ENCODE data around the gene CLDN19. TPM values are rescaled to one million over a fixed set of nuclear protein-coding genes. Genes with fewer than 3 reads are reported as not detected.

CLDN19 gene
- total RNA-seq, 1 experiment from 2014 or later, result not detected

DNA sequence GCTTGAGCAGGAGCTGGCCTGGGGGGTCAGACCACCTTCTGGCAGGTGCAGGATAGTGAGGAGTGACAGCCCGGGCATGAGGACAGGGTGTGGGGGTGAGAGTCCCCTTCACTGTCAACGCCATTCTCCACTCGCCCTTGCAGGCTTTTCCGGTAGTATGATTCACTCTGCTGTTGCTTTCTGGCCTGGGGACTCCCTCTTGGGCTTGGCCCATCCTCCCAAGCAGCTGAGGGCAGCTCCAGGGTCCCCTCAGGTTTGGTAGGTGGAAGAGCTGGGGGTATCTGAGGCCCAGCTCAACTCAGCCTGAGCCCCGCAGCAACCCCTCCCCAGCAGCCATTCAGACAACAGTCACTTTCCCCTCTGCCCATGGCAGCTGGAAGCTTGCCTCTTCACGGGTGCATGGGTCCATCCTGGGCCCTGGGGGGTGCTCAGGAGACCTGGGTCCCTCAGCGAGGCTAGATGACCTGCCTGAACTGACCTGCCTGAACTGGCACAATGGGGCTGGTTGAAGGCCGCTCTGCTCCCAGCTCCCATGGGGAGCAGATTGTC lies 1.3 kb downstream of the CLDN19 start:
- TF ChIP-seq ZFX (IDR thresholded peaks at IDR 0.05) (no peak), SIN3A (IDR thresholded peaks at IDR 0.05; ENCODE audit: low read depth) (no peak), TCF7L2 (IDR thresholded peaks at IDR 0.05; ENCODE audit: borderline replicate concordance, extremely low read depth, insufficient read depth, insufficient read length) (no peak), YY1 (IDR thresholded peaks at IDR 0.05; ENCODE audit: extremely low read depth, insufficient replicate concordance, low read depth, low read length) (no peak), EZH2 (IDR thresholded peaks at IDR 0.05) (no peak), ZNF274 (IDR thresholded peaks at IDR 0.05; ENCODE audit: low read depth, low read length) (no peak), JUND (IDR thresholded peaks at IDR 0.05) (no peak)
- TF ChIP-seq, protein P1, sequence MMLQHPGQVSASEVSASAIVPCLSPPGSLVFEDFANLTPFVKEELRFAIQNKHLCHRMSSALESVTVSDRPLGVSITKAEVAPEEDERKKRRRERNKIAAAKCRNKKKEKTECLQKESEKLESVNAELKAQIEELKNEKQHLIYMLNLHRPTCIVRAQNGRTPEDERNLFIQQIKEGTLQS (IDR thresholded peaks at IDR 0.05), result no peak

DNA sequence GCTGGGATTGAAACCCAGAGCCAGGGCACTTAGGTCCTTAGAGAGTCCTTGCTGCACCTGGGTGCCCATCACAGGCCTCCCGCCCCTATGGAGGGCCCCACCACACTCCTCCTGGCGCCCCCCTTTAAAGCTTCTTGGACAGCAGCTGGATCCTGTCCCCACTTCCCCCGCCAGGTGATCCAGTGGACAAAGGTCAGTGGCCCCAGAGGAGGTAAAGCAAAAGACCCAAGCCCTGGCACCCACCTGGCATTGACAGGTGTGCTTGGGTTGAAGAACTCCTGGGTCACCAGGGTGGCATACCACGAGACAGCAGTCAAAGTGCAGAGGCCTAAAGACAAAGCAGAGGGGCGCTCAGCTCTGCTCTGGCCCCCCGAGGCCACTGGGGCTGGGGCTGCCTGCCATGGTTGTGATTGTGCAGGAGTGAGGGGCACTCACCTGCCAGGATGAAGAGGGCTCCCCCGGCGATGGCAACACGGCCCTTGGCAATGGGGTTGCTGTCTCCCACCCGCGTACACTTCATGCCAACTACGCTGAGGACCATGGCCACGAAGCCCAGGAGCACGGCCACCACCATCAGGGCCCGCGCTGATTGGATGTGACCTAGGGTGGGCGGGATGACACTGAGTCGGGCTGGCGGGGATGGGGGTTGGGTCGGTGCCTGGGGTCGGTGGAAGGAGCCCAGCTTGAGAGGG lies 1.9 kb downstream of the CLDN19 start:
- no peak overlapping the region for H3K4me3 ChIP-seq (replicated peaks in 1 of 2; ENCODE audit: low read depth in 1 of 2, low read length in 2 of 2)
- no peak overlapping the region for H3K9ac ChIP-seq (ENCODE audit: low read length)
- no peaks in the 10 kb centered on the region for H3K36me3 ChIP-seq (ENCODE audit: control insufficient read depth in 1 of 2, insufficient read depth in 2 of 2, low read length in 2 of 2)
- BruUV-seq (replicated peaks), result no TSS peak
- no peaks in the 10 kb centered on the region for H4K20me1 ChIP-seq (ENCODE audit: insufficient read depth)
- POLR2A ChIA-PET, result no interaction called here
- TF ChIP-seq POLR2AphosphoS5 (IDR thresholded peaks at IDR 0.05; ENCODE audit: low read depth, low read length) (no peak), EZH2phosphoT487 (IDR thresholded peaks at IDR 0.05; ENCODE audit: borderline replicate concordance) (no peak), CBX3 (IDR thresholded peaks at IDR 0.05; ENCODE audit: low read depth) (no peak), TCF7L2 (IDR thresholded peaks at IDR 0.05; ENCODE audit: borderline replicate concordance, extremely low read depth, insufficient read depth, insufficient read length) (no peak), ZNF274 (IDR thresholded peaks at IDR 0.05; ENCODE audit: low read depth, low read length) (no peak), ELF1 (IDR thresholded peaks at IDR 0.05; ENCODE audit: borderline replicate concordance, low read depth) (no peak)
- TF ChIP-seq, protein P2, sequence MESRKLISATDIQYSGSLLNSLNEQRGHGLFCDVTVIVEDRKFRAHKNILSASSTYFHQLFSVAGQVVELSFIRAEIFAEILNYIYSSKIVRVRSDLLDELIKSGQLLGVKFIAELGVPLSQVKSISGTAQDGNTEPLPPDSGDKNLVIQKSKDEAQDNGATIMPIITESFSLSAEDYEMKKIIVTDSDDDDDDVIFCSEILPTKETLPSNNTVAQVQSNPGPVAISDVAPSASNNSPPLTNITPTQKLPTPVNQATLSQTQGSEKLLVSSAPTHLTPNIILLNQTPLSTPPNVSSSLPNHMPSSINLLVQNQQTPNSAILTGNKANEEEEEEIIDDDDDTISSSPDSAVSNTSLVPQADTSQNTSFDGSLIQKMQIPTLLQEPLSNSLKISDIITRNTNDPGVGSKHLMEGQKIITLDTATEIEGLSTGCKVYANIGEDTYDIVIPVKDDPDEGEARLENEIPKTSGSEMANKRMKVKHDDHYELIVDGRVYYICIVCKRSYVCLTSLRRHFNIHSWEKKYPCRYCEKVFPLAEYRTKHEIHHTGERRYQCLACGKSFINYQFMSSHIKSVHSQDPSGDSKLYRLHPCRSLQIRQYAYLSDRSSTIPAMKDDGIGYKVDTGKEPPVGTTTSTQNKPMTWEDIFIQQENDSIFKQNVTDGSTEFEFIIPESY (IDR thresholded peaks at IDR 0.05; ENCODE audit: extremely low read depth, insufficient replicate concordance, low read length), result no peak
- TF ChIP-seq, protein P3, sequence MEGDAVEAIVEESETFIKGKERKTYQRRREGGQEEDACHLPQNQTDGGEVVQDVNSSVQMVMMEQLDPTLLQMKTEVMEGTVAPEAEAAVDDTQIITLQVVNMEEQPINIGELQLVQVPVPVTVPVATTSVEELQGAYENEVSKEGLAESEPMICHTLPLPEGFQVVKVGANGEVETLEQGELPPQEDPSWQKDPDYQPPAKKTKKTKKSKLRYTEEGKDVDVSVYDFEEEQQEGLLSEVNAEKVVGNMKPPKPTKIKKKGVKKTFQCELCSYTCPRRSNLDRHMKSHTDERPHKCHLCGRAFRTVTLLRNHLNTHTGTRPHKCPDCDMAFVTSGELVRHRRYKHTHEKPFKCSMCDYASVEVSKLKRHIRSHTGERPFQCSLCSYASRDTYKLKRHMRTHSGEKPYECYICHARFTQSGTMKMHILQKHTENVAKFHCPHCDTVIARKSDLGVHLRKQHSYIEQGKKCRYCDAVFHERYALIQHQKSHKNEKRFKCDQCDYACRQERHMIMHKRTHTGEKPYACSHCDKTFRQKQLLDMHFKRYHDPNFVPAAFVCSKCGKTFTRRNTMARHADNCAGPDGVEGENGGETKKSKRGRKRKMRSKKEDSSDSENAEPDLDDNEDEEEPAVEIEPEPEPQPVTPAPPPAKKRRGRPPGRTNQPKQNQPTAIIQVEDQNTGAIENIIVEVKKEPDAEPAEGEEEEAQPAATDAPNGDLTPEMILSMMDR (IDR thresholded peaks at IDR 0.05 in 2 of 3, conservative IDR thresholded peaks at IDR 0.05 in 1 of 3; ENCODE audit: borderline replicate concordance in 1 of 3, insufficient read depth in 1 of 3, low read depth in 2 of 3, low read length in 2 of 3), result no peak
- H3K27me3 ChIP-seq (ENCODE audit: insufficient read depth, low read length), result no peaks in the 10 kb centered on the region
- no peaks in the 10 kb centered on the region for H3K9me3 ChIP-seq (ENCODE audit: control insufficient read depth in 1 of 2, insufficient read depth in 1 of 2, low read depth in 1 of 2, low read length in 2 of 2)
- DNase-seq (ENCODE audit: low read depth, low spot score), result no peak
- peaks cover 0 to 6% of the 10 kb centered on the region in 2 experiments; a peak in 3 of 4 replicates for H3K4me1 ChIP-seq (ENCODE audit: control insufficient read depth in 1 of 2, insufficient read depth in 2 of 2, low read length in 2 of 2)
- intact Hi-C loops (cut with micrococcal nuclease), result loop anchor here (10.0 kb wide), 2 partner anchors 393 to 563 kb away; no protein-coding TSS in a partner anchor
- no peak for ATAC-seq
- no peak overlapping the region for H2AFZ ChIP-seq (ENCODE audit: low read depth, low read length, poor library complexity, severe bottlenecking)
- H3K4me2 ChIP-seq (ENCODE audit: low read length), result no peak overlapping the region
- RAD21 ChIA-PET (ENCODE audit: low non-redundant PET in 1 of 2, low total read pairs in 2 of 2, uncharacterized antibody in 2 of 2, unreplicated experiment in 2 of 2), result no interaction called here
- H3K79me2 ChIP-seq (ENCODE audit: insufficient read depth, low read length), result no peaks in the 10 kb centered on the region
- no peak overlapping the region for H3K27ac ChIP-seq (ENCODE audit: low read depth, low read length)
- CTCF ChIA-PET, result interaction anchor here (0.6 kb wide), 1 partner anchor 565 kb away, joined by 3 read pairs; no protein-coding TSS in a partner anchor
- no peaks in the 10 kb centered on the region for H3K9me2 ChIP-seq (ENCODE audit: insufficient read depth)

More for the DNA sequence above, 1.3 kb downstream of the CLDN19 start:
- Histone ChIP-seq H3K9me2 (ENCODE audit: insufficient read depth) (no peaks in the 10 kb centered on the region), H3K4me2 (ENCODE audit: low read length) (no peak overlapping the region), H3K27me3 (ENCODE audit: insufficient read depth, low read length) (no peaks in the 10 kb centered on the region), H3K4me3 (replicated peaks in 1 of 2; ENCODE audit: low read depth in 1 of 2, low read length in 2 of 2) (no peak overlapping the region), H3K36me3 (ENCODE audit: control insufficient read depth in 1 of 2, insufficient read depth in 2 of 2, low read length in 2 of 2) (no peaks in the 10 kb centered on the region), H3K79me2 (ENCODE audit: insufficient read depth, low read length) (no peaks in the 10 kb centered on the region), H4K20me1 (ENCODE audit: insufficient read depth) (no peaks in the 10 kb centered on the region), H3K9me3 (ENCODE audit: control insufficient read depth in 1 of 2, insufficient read depth in 1 of 2, low read depth in 1 of 2, low read length in 2 of 2) (no peaks in the 10 kb centered on the region), H3K4me1 (ENCODE audit: control insufficient read depth in 1 of 2, insufficient read depth in 2 of 2, low read length in 2 of 2) (peaks cover 0 to 6% of the 10 kb centered on the region in 2 experiments; a peak in 3 of 4 replicates), H3K9ac (ENCODE audit: low read length) (no peak overlapping the region), H3K27ac (ENCODE audit: low read depth, low read length) (no peak overlapping the region), H2AFZ (ENCODE audit: low read depth, low read length, poor library complexity, severe bottlenecking) (no peak overlapping the region)
- intact Hi-C loops (cut with micrococcal nuclease), result loop anchor here (10.0 kb wide), 2 partner anchors 394 to 564 kb away; no protein-coding TSS in a partner anchor
- ChIA-PET POLR2A (no interaction called here), RAD21 (ENCODE audit: low non-redundant PET in 1 of 2, low total read pairs in 2 of 2, uncharacterized antibody in 2 of 2, unreplicated experiment in 2 of 2) (no interaction called here), CTCF (no interaction called here)
- no TSS peak for BruUV-seq (replicated peaks)
- ATAC-seq (no peak), DNase-seq (ENCODE audit: low read depth, low spot score) (no peak)
